Type B pancreatic cell (in vitro differentiated cells): ENCODE data around the gene SPRN. TPM values are rescaled to one million over a fixed set of nuclear protein-coding genes. Genes with fewer than 3 reads are reported as not detected.
A peak's percentile ranks its signal among the peaks of the same experiment; 100 is the strongest.

Source experiments
- DNase-seq: peaks from one replicate; pipeline ENCODE4 v3.0.0; 2021; ENCODE audit warnings: mixed read lengths; ENCODE audit not compliant: unreplicated experiment; ENCODE audit errors: extremely low spot score
- H3K27ac Mint-ChIP-seq: 2 replicates; pipeline ENCODE4 v1.8.0; 2021; ENCODE audit warnings: mild to moderate bottlenecking, mixed read lengths
- H3K27me3 Mint-ChIP-seq: 2 replicates; pipeline ENCODE4 v1.8.0; 2021; ENCODE audit warnings: mixed read lengths
- H3K36me3 Mint-ChIP-seq: 2 replicates; pipeline ENCODE4 v1.8.0; 2021; ENCODE audit warnings: mixed read lengths
- H3K4me1 Mint-ChIP-seq: one replicate; pipeline ENCODE4 v1.8.0; 2021; ENCODE audit warnings: mixed read lengths; ENCODE audit not compliant: unreplicated experiment
- H3K4me3 Mint-ChIP-seq: 2 replicates; pipeline ENCODE4 v1.8.0; 2021; ENCODE audit warnings: mild to moderate bottlenecking, mixed read lengths
- H3K9me3 Mint-ChIP-seq: 2 replicates; pipeline ENCODE4 v1.8.0; 2021; ENCODE audit warnings: mixed read lengths
- total RNA-seq: library from RNA; stranded (reverse); gene quantifications from 2 replicates; pipeline ENCODE4 v1.2.1, GENCODE V29; 2021; ENCODE audit warnings: low replicate concordance
- TF ChIP-seq, protein P1 (sequence below): fragments of 200-600 bp; sonication (generic); conservative IDR thresholded peaks from 2 replicates; pipeline ENCODE4 v1.5.0; 2021; ENCODE audit warnings: antibody characterized with exemption, mild to moderate bottlenecking

SPRN gene
- total RNA-seq, 1 donor from 2014 or later = 0.56 TPM

DNA sequence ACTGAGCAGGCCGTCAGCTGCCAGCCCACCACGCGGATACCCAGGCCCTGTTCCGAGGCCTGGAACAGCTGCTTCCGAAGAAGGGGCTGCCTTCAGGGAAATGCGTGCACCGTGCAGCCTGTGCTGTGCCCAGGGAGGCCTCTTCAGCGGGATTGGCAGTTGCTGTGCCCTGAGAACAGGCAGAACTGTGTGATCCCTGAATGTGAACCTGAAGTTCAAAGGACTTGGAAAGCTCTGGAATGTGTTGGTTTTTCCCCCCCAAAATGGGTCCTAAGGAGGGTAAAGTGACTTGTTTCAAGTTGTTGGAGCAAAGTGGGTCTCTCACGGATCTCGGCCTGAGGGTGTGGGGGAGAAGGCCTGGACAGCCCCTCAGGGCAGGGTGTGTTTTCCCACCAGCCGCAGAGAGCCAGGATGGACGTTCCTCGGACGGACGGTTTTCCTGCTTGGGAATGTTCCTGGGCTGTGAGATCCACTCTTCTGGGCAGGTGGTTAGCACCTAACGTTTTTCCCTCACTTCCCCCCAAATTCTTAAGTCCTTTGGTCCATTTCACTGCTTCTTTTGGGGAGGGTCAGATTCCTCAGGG is 2.1 kb downstream of the SPRN start:
- Mint-ChIP-seq H3K9me3 (no peaks in the 10 kb centered on the region), H3K27ac (no peak overlapping the region), H3K27me3 (peaks cover 6% of the 10 kb centered on the region), H3K4me1 (no peaks in the 10 kb centered on the region), H3K4me3 (peak overlapping the region; percentile 20), H3K36me3 (peaks cover 4% of the 10 kb centered on the region)
- TF ChIP-seq, protein P1, sequence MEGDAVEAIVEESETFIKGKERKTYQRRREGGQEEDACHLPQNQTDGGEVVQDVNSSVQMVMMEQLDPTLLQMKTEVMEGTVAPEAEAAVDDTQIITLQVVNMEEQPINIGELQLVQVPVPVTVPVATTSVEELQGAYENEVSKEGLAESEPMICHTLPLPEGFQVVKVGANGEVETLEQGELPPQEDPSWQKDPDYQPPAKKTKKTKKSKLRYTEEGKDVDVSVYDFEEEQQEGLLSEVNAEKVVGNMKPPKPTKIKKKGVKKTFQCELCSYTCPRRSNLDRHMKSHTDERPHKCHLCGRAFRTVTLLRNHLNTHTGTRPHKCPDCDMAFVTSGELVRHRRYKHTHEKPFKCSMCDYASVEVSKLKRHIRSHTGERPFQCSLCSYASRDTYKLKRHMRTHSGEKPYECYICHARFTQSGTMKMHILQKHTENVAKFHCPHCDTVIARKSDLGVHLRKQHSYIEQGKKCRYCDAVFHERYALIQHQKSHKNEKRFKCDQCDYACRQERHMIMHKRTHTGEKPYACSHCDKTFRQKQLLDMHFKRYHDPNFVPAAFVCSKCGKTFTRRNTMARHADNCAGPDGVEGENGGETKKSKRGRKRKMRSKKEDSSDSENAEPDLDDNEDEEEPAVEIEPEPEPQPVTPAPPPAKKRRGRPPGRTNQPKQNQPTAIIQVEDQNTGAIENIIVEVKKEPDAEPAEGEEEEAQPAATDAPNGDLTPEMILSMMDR = no peak
- no peak for DNase-seq

DNA sequence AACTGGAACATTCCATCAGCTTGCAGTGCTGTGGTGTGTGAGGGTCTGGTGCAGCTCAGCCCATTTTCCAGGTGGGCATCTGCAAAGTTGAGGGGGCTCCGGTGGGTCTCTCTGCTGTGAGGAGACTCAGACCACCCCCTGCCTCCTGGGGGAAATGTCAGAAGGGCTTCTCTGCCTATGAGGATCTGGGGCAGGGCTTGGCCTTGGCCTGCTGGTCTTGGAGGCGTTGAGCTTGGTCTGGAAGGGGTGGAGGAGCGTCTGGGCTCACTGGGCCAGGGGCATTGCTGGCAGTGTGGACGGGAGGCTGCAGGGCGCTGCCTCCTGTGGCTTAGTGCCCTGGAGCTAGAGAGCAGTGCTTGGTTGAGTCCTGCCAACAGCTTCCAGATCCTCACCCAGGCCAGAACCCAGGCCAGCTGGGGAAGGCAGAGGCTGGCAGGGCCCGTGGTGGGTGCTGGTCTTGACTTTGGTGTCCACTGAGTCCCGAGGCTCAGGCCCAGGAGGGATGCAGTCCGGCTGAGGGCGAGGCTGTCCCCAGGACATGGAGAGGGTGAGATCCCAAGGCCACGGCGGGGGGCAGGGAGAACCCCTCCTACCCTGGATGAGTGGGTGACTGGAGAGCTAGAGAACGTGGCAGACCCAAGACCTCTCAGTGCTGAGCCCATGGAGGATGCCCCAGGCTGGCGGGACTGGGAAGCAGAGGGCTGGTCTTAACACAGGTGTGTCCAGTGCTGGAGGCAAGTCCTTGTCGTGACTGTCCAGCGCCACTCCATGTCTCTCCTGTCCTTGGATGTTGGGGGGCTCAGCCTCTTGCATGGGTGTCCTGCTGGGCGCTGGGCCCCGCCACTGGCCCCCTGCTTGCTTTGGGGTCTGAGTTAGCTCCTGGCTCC is 2.8 kb downstream of the SPRN start:
- TF ChIP-seq, protein P1 = no peak
- no peak overlapping the region for H3K27ac Mint-ChIP-seq
- peaks cover 4% of the 10 kb centered on the region for H3K36me3 Mint-ChIP-seq
- DNase-seq = no peak
- H3K4me3 Mint-ChIP-seq = no peak overlapping the region
- peaks cover 6% of the 10 kb centered on the region for H3K27me3 Mint-ChIP-seq
- no peaks in the 10 kb centered on the region for H3K9me3 Mint-ChIP-seq
- H3K4me1 Mint-ChIP-seq = no peaks in the 10 kb centered on the region

DNA sequence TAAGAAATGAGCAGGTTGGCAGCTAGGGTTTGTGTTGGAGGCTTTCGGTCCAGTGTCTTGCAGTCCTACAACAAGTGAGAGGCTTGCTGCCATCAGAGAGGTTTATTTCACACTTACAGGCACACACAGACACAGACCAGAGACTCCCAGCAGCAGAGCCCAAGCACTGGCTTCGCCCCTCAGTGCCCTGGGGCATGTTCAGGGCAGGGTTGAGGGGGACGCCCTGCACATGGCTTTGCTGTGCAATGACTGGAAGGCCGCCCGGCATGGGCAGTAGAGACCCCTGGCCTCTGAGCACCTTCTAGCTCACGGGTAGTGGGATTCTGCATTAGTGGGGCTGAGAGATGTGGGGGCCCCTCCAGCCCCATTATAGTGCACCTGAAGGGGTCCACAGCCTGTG is 3.8 kb downstream of the SPRN start:
- Mint-ChIP-seq H3K9me3 (peaks cover under 1% of the 10 kb centered on the region), H3K27ac (no peak overlapping the region), H3K36me3 (peaks cover 11% of the 10 kb centered on the region), H3K4me3 (no peak overlapping the region), H3K4me1 (no peaks in the 10 kb centered on the region), H3K27me3 (peaks cover 6% of the 10 kb centered on the region)
- DNase-seq = no peak
- TF ChIP-seq, protein P1 = no peak

DNA sequence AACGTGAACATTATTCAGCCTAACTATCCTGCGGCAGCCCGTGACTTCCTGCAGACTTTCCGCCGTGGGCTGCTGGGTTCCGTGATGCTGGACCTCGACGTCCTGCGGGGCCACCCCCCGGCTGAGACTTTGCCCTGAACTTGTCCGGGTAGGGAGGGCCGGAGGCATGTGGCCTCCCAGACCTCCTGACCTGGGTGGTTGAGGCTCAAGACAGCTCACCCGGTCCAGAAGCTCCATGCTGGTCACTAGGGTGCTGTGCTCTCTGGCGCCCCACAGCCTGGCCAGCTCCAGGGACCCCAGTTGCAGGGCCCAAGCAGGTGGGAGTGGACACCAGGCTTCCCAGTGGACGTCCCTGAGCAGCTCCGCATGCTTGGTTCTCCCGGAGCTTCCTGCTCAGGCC is 4.4 kb downstream of the SPRN start:
- peaks cover 5% of the 10 kb centered on the region for H3K9me3 Mint-ChIP-seq
- H3K27ac Mint-ChIP-seq = no peak overlapping the region
- H3K36me3 Mint-ChIP-seq = peaks cover 17% of the 10 kb centered on the region
- H3K27me3 Mint-ChIP-seq = peaks cover 6% of the 10 kb centered on the region
- TF ChIP-seq, protein P1 = no peak
- DNase-seq = no peak
- no peak overlapping the region for H3K4me3 Mint-ChIP-seq
- no peaks in the 10 kb centered on the region for H3K4me1 Mint-ChIP-seq

DNA sequence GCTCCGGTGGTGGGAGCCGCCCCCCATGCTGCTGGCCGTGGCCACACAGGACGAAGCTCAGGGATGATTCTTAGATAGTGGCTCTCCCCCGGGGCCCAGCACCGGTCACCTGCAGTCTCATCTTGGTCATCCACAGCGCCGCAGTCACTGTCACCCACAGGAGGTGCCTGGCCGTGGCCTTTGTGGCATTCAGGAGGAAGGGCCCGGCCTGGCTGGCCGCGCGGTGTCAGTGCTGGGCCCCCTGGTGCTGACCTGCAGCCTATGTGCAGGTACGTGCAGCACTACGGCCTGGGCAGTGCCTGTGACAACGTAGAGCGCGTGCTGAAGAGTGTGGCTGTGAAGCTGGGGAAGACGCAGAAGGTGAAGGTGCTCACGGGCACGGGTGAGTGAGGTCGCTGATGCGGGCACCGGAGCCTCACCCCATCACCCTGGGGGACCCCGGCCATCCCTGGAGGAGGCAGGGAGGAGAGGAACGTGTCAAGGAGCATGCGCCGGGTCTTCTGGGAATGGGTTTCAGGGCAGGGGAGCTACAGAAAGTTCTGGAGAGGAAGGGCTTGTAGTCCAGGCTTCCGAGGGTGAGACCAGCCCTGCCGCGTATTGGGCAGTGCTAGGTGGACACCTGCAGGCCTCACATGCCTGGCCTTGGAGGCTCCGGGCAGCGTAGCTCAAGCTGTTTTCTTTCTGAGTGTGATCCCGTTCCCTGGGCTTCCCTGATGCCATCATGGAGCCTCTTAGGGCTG is 5.0 kb downstream of the SPRN start:
- H3K27me3 Mint-ChIP-seq = peaks cover 6% of the 10 kb centered on the region
- TF ChIP-seq, protein P1 = no peak
- no peak for DNase-seq
- H3K27ac Mint-ChIP-seq = no peak overlapping the region
- H3K4me1 Mint-ChIP-seq = no peaks in the 10 kb centered on the region
- H3K36me3 Mint-ChIP-seq = peaks cover 17% of the 10 kb centered on the region
- H3K9me3 Mint-ChIP-seq = peaks cover 5% of the 10 kb centered on the region
- no peak overlapping the region for H3K4me3 Mint-ChIP-seq
